Stomach (tissue), 9 donors: Measurements from ENCODE around the gene RXFP2. TPM values are rescaled to one million over a fixed set of nuclear protein-coding genes. Genes with fewer than 3 reads are reported as not detected.

ENCODE experiments used
- DNase-seq, 2 donors: peaks; one replicate each; pipeline versions ENCODE4 v3.0.0 to v3.0.0-alpha.2; 2013 to 2019
- H3K27ac ChIP-seq, 5 donors: fragments of 200-600 bp in 4 of 5; sonication (generic) in 4 of 5; one replicate each; pipeline ENCODE4 v1.5.1; 2013 to 2019; ENCODE audit warnings: mild to moderate bottlenecking in 1 of 5, moderate library complexity in 1 of 5
- H3K27me3 ChIP-seq, 3 donors: fragments of 200-600 bp; sonication (generic); one replicate each; pipeline ENCODE4 v1.5.1; 2017 to 2019; ENCODE audit warnings: mixed run types in 1 of 3
- H3K36me3 ChIP-seq, 4 donors: fragments of 200-600 bp; sonication (generic); 1 replicate in 3 of 4; 2 replicates in 1 of 4; pipeline ENCODE4 v1.5.1; 2016 to 2019
- H3K4me1 ChIP-seq, 4 donors: fragments of 200-600 bp; sonication (generic); one replicate each; pipeline ENCODE4 v1.5.1; 2016 to 2019
- H3K4me3 ChIP-seq, 4 donors: fragments of 200-600 bp; sonication (generic) in 3 of 4; one replicate each; pipeline ENCODE4 v1.5.1; 2016 to 2019; ENCODE audit warnings: mild to moderate bottlenecking in 1 of 4
- H3K9me3 ChIP-seq, 4 donors: fragments of 200-600 bp; sonication (generic); one replicate each; pipeline ENCODE4 v1.5.1; 2016 to 2019
- CTCF ChIP-seq, 7 experiments: fragments of 450-650 bp in 4 of 7; fragments of 200-600 bp in 3 of 7; sonication (generic) in 3 of 7; IDR thresholded peaks; one replicate each; pipeline ENCODE4 v1.5.1; 2016 to 2019; ENCODE audit warnings: antibody characterized with exemption in 7 of 7, control low read depth in 2 of 7, mild to moderate bottlenecking in 1 of 7
- EP300 ChIP-seq: sonication (generic); formaldehyde crosslinking; IDR thresholded peaks from one replicate; pipeline ENCODE4 v1.6.1; 2017; ENCODE audit warnings: antibody characterized with exemption
- POLR2A ChIP-seq, 4 donors: fragments of 450-650 bp; IDR thresholded peaks; one replicate each; pipeline ENCODE4 v1.6.1; 2016; ENCODE audit warnings: antibody characterized with exemption in 4 of 4, control low read depth in 2 of 4, mild to moderate bottlenecking in 1 of 4, moderate library complexity in 1 of 4
- POLR2AphosphoS5 ChIP-seq, 3 donors: sonication (generic); formaldehyde crosslinking; IDR thresholded peaks; one replicate each; pipeline ENCODE4 v1.6.1; 2016; ENCODE audit warnings: antibody characterized with exemption in 3 of 3
- WGBS, 5 donors: extraction: QIAGEN DNeasy Blood & Tissue Kit in 3 of 5; methylation state at CpG; one replicate each; pipeline versions ENCODE4 v1.1.5 to v1.1.7; 2013 to 2018; 5-methylcytosine and 5-hydroxymethylcytosine counted together
- intact Hi-C: fragments of 100-400 bp; cut with DNase I; formaldehyde crosslinking; loops from one replicate; pipeline ENCODE4 v1.15.1; 2023; ENCODE audit warnings: low total_unique reads
- polyA plus RNA-seq, 3 donors: library from polyadenylated mRNA; stranded (reverse); fragments of 200-250 nt; gene quantifications; one replicate each; pipeline ENCODE4 v1.2.3, GENCODE V29; 2013
- total RNA-seq, 5 donors: library from RNA; depleted of rRNA; stranded (reverse); fragments of >200 nt; gene quantifications; one replicate each; pipeline versions ENCODE4 v1.1.0 to v1.2.3, GENCODE V29; 2014 to 2016
- donor health status: healthy with polysubstance abuse.
- donor health status: Bipolar disorder and iron deficiency.
- donor health status: healthy.

RXFP2 gene
- total and polyA plus RNA-seq, 8 donors = not detected

GRCh38 chr13:31756346-31756745 is 17.0 kb downstream of the RXFP2 start:
- TF ChIP-seq POLR2AphosphoS5 (IDR thresholded peaks at IDR 0.05) (no peak), POLR2A (IDR thresholded peaks at IDR 0.05) (no peak), CTCF (IDR thresholded peaks at IDR 0.05) (no peak), EP300 (no peak)
- Histone ChIP-seq H3K4me3 (no peak overlapping the region), H3K27ac (no peak overlapping the region), H3K27me3 (peaks cover 0 to 18% (median 0%) of the 10 kb centered on the region in 3 donors), H3K4me1 (no peaks in the 10 kb centered on the region), H3K9me3 (no peaks in the 10 kb centered on the region), H3K36me3 (no peaks in the 10 kb centered on the region)
- DNase-seq = no peak
- WGBS, 5 donors = 80 to 89% (median 86%) methylated on average over 4 of the region's 4 CpGs
- intact Hi-C loops = no loop called here

GRCh38 chr13:31761951-31762350 is 22.6 kb downstream of the RXFP2 start:
- H3K4me3 ChIP-seq = no peak overlapping the region
- H3K9me3 ChIP-seq = no peaks in the 10 kb centered on the region
- DNase-seq = no peak
- no peak for TF ChIP-seq POLR2AphosphoS5 (IDR thresholded peaks at IDR 0.05)
- TF ChIP-seq POLR2A (IDR thresholded peaks at IDR 0.05) = no peak
- no peak for TF ChIP-seq EP300
- TF ChIP-seq CTCF (IDR thresholded peaks at IDR 0.05) = no peak
- intact Hi-C loops = no loop called here
- no peaks in the 10 kb centered on the region for H3K36me3 ChIP-seq
- no peak overlapping the region for H3K27ac ChIP-seq
- no peaks in the 10 kb centered on the region for H3K27me3 ChIP-seq
- 81 to 84% (median 83%) methylated on average over 2 of the region's 2 CpGs for WGBS, 5 donors
- no peaks in the 10 kb centered on the region for H3K4me1 ChIP-seq

- intact Hi-C loops = no loop called here
- Histone ChIP-seq H3K9me3 (no peaks in the 10 kb centered on the region), H3K36me3 (no peaks in the 10 kb centered on the region), H3K4me1 (no peaks in the 10 kb centered on the region), H3K4me3 (no peak overlapping the region), H3K27ac (no peak overlapping the region), H3K27me3 (no peaks in the 10 kb centered on the region)
- 88 to 95% (median 90%) methylated on average over 2 of the region's 2 CpGs for WGBS, 5 donors
- TF ChIP-seq POLR2AphosphoS5 (IDR thresholded peaks at IDR 0.05) (no peak), POLR2A (IDR thresholded peaks at IDR 0.05) (no peak), EP300 (no peak), CTCF (IDR thresholded peaks at IDR 0.05) (no peak)
- DNase-seq = no peak
Observed at GRCh38 chr13:31764556-31764955, 25.2 kb downstream of the RXFP2 start.

GRCh38 chr13:31765138-31765785 is 25.9 kb downstream of the RXFP2 start:
- 46 to 69% (median 62%) methylated on average over 2 of the region's 2 CpGs for WGBS, 5 donors
- no peak for DNase-seq
- H3K27me3 ChIP-seq = no peaks in the 10 kb centered on the region
- intact Hi-C loops = no loop called here
- no peaks in the 10 kb centered on the region for H3K9me3 ChIP-seq
- H3K4me1 ChIP-seq = no peaks in the 10 kb centered on the region
- no peaks in the 10 kb centered on the region for H3K36me3 ChIP-seq
- no peak for TF ChIP-seq CTCF (IDR thresholded peaks at IDR 0.05)
- TF ChIP-seq POLR2A (IDR thresholded peaks at IDR 0.05) = no peak
- no peak for TF ChIP-seq EP300
- no peak for TF ChIP-seq POLR2AphosphoS5 (IDR thresholded peaks at IDR 0.05)
- H3K27ac ChIP-seq = no peak overlapping the region
- H3K4me3 ChIP-seq = no peak overlapping the region
